Measurements from ENCODE around the gene GNAI3.

GRCh38 chr1:109634292-109634691 lies 85.9 kb downstream of the GNAI3 start:
- TF ChIP-seq CTCF (conservative IDR thresholded peaks at IDR 0.05), result no peak
- TF ChIP-seq EZH2 (IDR thresholded peaks at IDR 0.05; ENCODE audit: low read depth), result no peak

All from PC-9 (cell line).